ENCODE measurements around the gene ACCS.

ACCS gene

GRCh38 chr11:44083433-44083832 is 17.4 kb downstream of the ACCS start:
- H3K4me3 ChIP-seq (ENCODE audit: low read depth, low read length): no peak overlapping the region
- no peak for TF ChIP-seq CTCF (IDR thresholded peaks at IDR 0.05)
- no peaks in the 10 kb centered on the region for H3K27me3 ChIP-seq (ENCODE audit: control insufficient read depth, insufficient read depth, low read length)
- H3K79me2 ChIP-seq: no peaks in the 10 kb centered on the region
- no peak overlapping the region for H3K9ac ChIP-seq
- H2AFZ ChIP-seq: no peak overlapping the region
- no peaks in the 10 kb centered on the region for H3K4me1 ChIP-seq
- H3K36me3 ChIP-seq (ENCODE audit: control insufficient read depth, insufficient read depth, low read length): no peaks in the 10 kb centered on the region
- H3K27ac ChIP-seq: no peak overlapping the region
- no peaks in the 10 kb centered on the region for H3K9me3 ChIP-seq (ENCODE audit: control insufficient read depth, low read length)
- H3K4me2 ChIP-seq (ENCODE audit: low read length): no peak overlapping the region

- H3K4me1 ChIP-seq: no peaks in the 10 kb centered on the region
- TF ChIP-seq CTCF (IDR thresholded peaks at IDR 0.05): no peak
- H3K9ac ChIP-seq: no peak overlapping the region
- H3K27me3 ChIP-seq (ENCODE audit: control insufficient read depth, insufficient read depth, low read length): no peaks in the 10 kb centered on the region
- H3K36me3 ChIP-seq (ENCODE audit: control insufficient read depth, insufficient read depth, low read length): no peaks in the 10 kb centered on the region
- H3K4me2 ChIP-seq (ENCODE audit: low read length): no peak overlapping the region
- no peaks in the 10 kb centered on the region for H3K9me3 ChIP-seq (ENCODE audit: control insufficient read depth, low read length)
- H3K79me2 ChIP-seq: no peaks in the 10 kb centered on the region
- no peak overlapping the region for H2AFZ ChIP-seq
- no peak overlapping the region for H3K27ac ChIP-seq
- no peak overlapping the region for H3K4me3 ChIP-seq (ENCODE audit: low read depth, low read length)
These were observed 17.8 kb downstream of the ACCS start for GRCh38 chr11:44083906-44084305.

DNA sequence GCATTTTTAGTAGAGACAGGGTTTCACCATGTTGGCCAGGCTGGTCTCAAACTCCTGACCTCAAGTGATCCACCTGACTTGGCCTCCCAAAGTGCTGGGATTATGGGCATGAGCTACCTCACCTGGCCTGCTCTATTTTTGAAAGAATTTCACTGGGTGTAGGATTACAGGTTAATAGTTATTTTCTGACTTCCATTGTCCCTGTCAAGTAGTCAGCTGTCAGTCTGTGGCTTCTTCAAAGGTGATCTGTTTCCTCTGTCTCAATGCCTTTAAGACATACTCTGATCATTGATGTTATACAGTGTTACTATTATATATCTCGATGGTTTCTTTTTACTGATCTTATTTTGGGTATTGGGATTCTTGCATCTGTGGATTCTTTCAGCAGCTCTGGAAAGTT is 19.3 kb downstream of the ACCS start:
- H3K36me3 ChIP-seq (ENCODE audit: control insufficient read depth, insufficient read depth, low read length): no peaks in the 10 kb centered on the region
- no peaks in the 10 kb centered on the region for H3K9me3 ChIP-seq (ENCODE audit: control insufficient read depth, low read length)
- H3K4me2 ChIP-seq (ENCODE audit: low read length): no peak overlapping the region
- no peak for TF ChIP-seq CTCF (IDR thresholded peaks at IDR 0.05)
- H3K27ac ChIP-seq: no peak overlapping the region
- no peak overlapping the region for H3K4me3 ChIP-seq (ENCODE audit: low read depth, low read length)
- no peaks in the 10 kb centered on the region for H3K27me3 ChIP-seq (ENCODE audit: control insufficient read depth, insufficient read depth, low read length)
- H3K79me2 ChIP-seq: no peaks in the 10 kb centered on the region
- no peak overlapping the region for H3K9ac ChIP-seq
- no peak overlapping the region for H2AFZ ChIP-seq
- H3K4me1 ChIP-seq: no peaks in the 10 kb centered on the region

DNA sequence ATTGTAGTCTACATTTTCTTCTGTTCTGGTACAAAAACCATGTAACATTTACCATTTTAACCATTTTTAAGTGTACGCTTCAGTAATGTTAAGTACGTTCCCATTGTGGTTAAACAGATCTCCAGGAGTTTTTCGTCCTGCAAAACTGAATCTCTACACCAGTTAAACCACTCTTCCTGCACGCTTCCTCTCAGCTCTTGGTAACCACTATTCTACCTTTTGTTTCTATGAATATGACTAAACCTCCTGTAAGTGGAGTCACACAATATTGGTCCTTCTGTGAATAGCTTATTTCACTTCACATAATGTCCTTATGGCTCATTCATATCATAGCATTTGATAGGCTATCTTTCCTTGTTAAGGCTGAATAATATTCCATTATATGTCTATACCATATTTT is 22.3 kb downstream of the ACCS start:
- Histone ChIP-seq H3K4me1 (no peaks in the 10 kb centered on the region), H3K27me3 (ENCODE audit: control insufficient read depth, insufficient read depth, low read length) (no peaks in the 10 kb centered on the region), H3K4me2 (ENCODE audit: low read length) (no peak overlapping the region), H3K4me3 (ENCODE audit: low read depth, low read length) (no peak overlapping the region), H3K27ac (no peak overlapping the region), H2AFZ (no peak overlapping the region), H3K9me3 (ENCODE audit: control insufficient read depth, low read length) (no peaks in the 10 kb centered on the region), H3K36me3 (ENCODE audit: control insufficient read depth, insufficient read depth, low read length) (no peaks in the 10 kb centered on the region), H3K9ac (no peak overlapping the region), H3K79me2 (no peaks in the 10 kb centered on the region)
- no peak for TF ChIP-seq CTCF (IDR thresholded peaks at IDR 0.05)

DNA sequence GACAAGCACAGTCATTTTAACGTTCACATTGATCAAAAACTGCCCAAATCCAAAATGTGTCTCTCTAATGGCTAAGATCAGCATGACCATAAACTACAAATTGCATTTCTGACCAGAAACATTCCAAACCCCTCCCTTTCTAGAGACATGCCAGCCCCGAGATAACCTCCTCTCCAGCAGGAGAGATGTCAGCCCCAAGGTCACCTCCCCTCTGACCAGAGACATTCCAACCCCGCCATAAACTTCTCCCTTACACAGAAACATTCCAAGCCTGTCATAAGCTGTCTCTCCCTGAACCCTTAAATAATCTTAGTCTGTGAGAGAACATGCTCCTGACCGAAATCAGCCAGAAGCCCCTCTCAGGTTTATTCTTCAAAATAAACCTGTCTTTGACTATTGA is 22.8 kb downstream of the ACCS start:
- TF ChIP-seq CTCF (IDR thresholded peaks at IDR 0.05): no peak
- no peaks in the 10 kb centered on the region for H3K27me3 ChIP-seq (ENCODE audit: control insufficient read depth, insufficient read depth, low read length)
- H3K4me3 ChIP-seq (ENCODE audit: low read depth, low read length): no peak overlapping the region
- no peak overlapping the region for H3K27ac ChIP-seq
- no peak overlapping the region for H3K4me2 ChIP-seq (ENCODE audit: low read length)
- no peaks in the 10 kb centered on the region for H3K36me3 ChIP-seq (ENCODE audit: control insufficient read depth, insufficient read depth, low read length)
- H3K4me1 ChIP-seq: no peaks in the 10 kb centered on the region
- H3K79me2 ChIP-seq: no peaks in the 10 kb centered on the region
- H3K9me3 ChIP-seq (ENCODE audit: control insufficient read depth, low read length): no peaks in the 10 kb centered on the region
- no peak overlapping the region for H2AFZ ChIP-seq
- H3K9ac ChIP-seq: no peak overlapping the region
